ENCODE results near the gene IFFO2. TPM values are rescaled to one million over a fixed set of nuclear protein-coding genes. Genes with fewer than 3 reads are reported as not detected.

IFFO2 gene
- total and polyA plus RNA-seq, 10 of the 15 experiments (the other 5 are each of a cell fraction or from before 2014, with no cell fraction given), result 1.2 to 18.4 (median 6.7) TPM

DNA sequence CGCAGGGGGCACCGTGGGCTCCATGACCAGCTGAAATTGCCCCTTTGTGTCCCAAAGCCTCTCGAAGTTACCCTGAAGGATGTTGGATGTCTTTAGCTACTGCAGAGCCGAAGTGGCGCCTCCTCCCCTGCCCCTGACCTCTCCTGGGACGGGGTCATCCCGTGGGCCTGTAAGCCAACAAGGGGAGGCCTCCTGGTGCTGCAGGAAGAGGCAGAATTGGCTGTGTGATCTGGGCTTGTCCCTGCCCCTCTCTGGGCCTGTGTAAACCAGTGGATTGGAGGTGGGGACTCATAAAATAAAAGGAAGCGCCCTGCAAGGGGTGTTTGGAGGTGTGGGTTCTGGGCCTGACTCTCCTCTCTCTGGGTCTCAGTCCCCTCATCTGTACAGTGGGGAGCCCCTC is 94.9 kb downstream of the IFFO2 start:
- no peaks in the 10 kb centered on the region; a peak in 1 of 4 replicates for H3K27me3 ChIP-seq (replicated peaks in 1 of 2; ENCODE audit: control insufficient read depth in 2 of 2, insufficient read depth in 2 of 2, low read length in 1 of 2)
- no peak overlapping the region for H3K27ac ChIP-seq (ENCODE audit: control insufficient read depth, insufficient read depth)
- no peak overlapping the region for H3K9ac ChIP-seq (ENCODE audit: control insufficient read depth, insufficient read depth, low read length)
- no peaks in the 10 kb centered on the region for H3K79me2 ChIP-seq (ENCODE audit: control insufficient read depth, insufficient read depth, low read length)
- H4K20me1 ChIP-seq (ENCODE audit: control insufficient read depth, insufficient read depth), result no peaks in the 10 kb centered on the region
- intact Hi-C loops (cut with micrococcal nuclease; ENCODE audit: unreplicated experiment), result no loop called here
- FAIRE-seq (no peak), DNase-seq (ENCODE audit: low read depth, low spot score) (no peak), ATAC-seq (no peak)
- H3K4me2 ChIP-seq (ENCODE audit: control insufficient read depth, insufficient read depth), result no peak overlapping the region
- H3K4me1 ChIP-seq (ENCODE audit: control insufficient read depth, insufficient read depth, low read length), result no peaks in the 10 kb centered on the region
- no peaks in the 10 kb centered on the region for H3K36me3 ChIP-seq (ENCODE audit: control insufficient read depth in 2 of 2, insufficient read depth in 2 of 2, low read length in 1 of 2)
- POLR2A ChIA-PET, result no interaction called here
- RAD21 ChIA-PET (ENCODE audit: unreplicated experiment), result no interaction called here
- H3K4me3 ChIP-seq, result no peak overlapping the region
- no TSS peak for BruUV-seq (replicated peaks)
- SMC1A ChIA-PET (ENCODE audit: uncharacterized antibody, unreplicated experiment), result no interaction called here
- CTCF ChIA-PET, result interaction anchor here (1.0 to 1.4 kb wide), 2 partner anchors 14 to 22 kb away, joined by 3 to 4 read pairs; no protein-coding TSS in a partner anchor
- 21% methylated on average over 8 of the region's 8 CpGs for WGBS (ENCODE audit: insufficient coverage, insufficient replicate concordance, low lambda C conversion rate, missing lambda C conversion rate)
- no peaks in the 10 kb centered on the region for H3K9me3 ChIP-seq (replicated peaks; ENCODE audit: control insufficient read depth, insufficient read depth, low read length)
- H2AFZ ChIP-seq (ENCODE audit: control insufficient read depth, low read depth, low read length), result no peak overlapping the region
- in situ Hi-C loops (cut with MboI), result no loop called here
- TF ChIP-seq WRNIP1 (IDR thresholded peaks at IDR 0.05; ENCODE audit: borderline replicate concordance, low read depth, low read length), result no peak
- TF ChIP-seq NBN (IDR thresholded peaks at IDR 0.05), result no peak
- no peak for TF ChIP-seq SREBF1 (IDR thresholded peaks at IDR 0.05; ENCODE audit: low read length)
- no peak for TF ChIP-seq RAD51 (IDR thresholded peaks at IDR 0.05)
- no peak for TF ChIP-seq JUNB (IDR thresholded peaks at IDR 0.05)
- no peak for TF ChIP-seq EZH2 (IDR thresholded peaks at IDR 0.05; ENCODE audit: borderline replicate concordance, control insufficient read depth, low read depth, low read length)
- no peak for TF ChIP-seq CBX3 (IDR thresholded peaks at IDR 0.05; ENCODE audit: borderline replicate concordance, low read depth)
- no peak for TF ChIP-seq CBX5 (IDR thresholded peaks at IDR 0.05; ENCODE audit: low read depth)
- TF ChIP-seq, protein P1, sequence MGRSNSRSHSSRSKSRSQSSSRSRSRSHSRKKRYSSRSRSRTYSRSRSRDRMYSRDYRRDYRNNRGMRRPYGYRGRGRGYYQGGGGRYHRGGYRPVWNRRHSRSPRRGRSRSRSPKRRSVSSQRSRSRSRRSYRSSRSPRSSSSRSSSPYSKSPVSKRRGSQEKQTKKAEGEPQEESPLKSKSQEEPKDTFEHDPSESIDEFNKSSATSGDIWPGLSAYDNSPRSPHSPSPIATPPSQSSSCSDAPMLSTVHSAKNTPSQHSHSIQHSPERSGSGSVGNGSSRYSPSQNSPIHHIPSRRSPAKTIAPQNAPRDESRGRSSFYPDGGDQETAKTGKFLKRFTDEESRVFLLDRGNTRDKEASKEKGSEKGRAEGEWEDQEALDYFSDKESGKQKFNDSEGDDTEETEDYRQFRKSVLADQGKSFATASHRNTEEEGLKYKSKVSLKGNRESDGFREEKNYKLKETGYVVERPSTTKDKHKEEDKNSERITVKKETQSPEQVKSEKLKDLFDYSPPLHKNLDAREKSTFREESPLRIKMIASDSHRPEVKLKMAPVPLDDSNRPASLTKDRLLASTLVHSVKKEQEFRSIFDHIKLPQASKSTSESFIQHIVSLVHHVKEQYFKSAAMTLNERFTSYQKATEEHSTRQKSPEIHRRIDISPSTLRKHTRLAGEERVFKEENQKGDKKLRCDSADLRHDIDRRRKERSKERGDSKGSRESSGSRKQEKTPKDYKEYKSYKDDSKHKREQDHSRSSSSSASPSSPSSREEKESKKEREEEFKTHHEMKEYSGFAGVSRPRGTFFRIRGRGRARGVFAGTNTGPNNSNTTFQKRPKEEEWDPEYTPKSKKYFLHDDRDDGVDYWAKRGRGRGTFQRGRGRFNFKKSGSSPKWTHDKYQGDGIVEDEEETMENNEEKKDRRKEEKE (IDR thresholded peaks at IDR 0.05), result no peak
- TF ChIP-seq, protein P2, sequence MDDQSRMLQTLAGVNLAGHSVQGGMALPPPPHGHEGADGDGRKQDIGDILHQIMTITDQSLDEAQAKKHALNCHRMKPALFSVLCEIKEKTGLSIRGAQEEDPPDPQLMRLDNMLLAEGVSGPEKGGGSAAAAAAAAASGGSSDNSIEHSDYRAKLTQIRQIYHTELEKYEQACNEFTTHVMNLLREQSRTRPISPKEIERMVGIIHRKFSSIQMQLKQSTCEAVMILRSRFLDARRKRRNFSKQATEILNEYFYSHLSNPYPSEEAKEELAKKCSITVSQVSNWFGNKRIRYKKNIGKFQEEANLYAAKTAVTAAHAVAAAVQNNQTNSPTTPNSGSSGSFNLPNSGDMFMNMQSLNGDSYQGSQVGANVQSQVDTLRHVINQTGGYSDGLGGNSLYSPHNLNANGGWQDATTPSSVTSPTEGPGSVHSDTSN (IDR thresholded peaks at IDR 0.05; ENCODE audit: insufficient replicate concordance, low read depth, low read length), result no peak
- no peak for TF ChIP-seq BRCA1 (IDR thresholded peaks at IDR 0.05; ENCODE audit: low read depth, low read length)
- no peak for TF ChIP-seq SUPT20H (IDR thresholded peaks at IDR 0.05; ENCODE audit: borderline replicate concordance, control insufficient read depth, low read depth, low read length)
- TF ChIP-seq SREBF2 (IDR thresholded peaks at IDR 0.05; ENCODE audit: low read length), result no peak
- TF ChIP-seq SMC3 (IDR thresholded peaks at IDR 0.05; ENCODE audit: borderline replicate concordance, low read length), result no peak
- TF ChIP-seq TCF3 (IDR thresholded peaks at IDR 0.05; ENCODE audit: borderline replicate concordance, insufficient read depth, low read depth, low read length), result no peak
- TF ChIP-seq DPF2 (IDR thresholded peaks at IDR 0.05), result no peak
- TF ChIP-seq KAT2A (conservative IDR thresholded peaks at IDR 0.05; ENCODE audit: control insufficient read depth, low read depth, low read length), result no peak
- TF ChIP-seq, protein P3, sequence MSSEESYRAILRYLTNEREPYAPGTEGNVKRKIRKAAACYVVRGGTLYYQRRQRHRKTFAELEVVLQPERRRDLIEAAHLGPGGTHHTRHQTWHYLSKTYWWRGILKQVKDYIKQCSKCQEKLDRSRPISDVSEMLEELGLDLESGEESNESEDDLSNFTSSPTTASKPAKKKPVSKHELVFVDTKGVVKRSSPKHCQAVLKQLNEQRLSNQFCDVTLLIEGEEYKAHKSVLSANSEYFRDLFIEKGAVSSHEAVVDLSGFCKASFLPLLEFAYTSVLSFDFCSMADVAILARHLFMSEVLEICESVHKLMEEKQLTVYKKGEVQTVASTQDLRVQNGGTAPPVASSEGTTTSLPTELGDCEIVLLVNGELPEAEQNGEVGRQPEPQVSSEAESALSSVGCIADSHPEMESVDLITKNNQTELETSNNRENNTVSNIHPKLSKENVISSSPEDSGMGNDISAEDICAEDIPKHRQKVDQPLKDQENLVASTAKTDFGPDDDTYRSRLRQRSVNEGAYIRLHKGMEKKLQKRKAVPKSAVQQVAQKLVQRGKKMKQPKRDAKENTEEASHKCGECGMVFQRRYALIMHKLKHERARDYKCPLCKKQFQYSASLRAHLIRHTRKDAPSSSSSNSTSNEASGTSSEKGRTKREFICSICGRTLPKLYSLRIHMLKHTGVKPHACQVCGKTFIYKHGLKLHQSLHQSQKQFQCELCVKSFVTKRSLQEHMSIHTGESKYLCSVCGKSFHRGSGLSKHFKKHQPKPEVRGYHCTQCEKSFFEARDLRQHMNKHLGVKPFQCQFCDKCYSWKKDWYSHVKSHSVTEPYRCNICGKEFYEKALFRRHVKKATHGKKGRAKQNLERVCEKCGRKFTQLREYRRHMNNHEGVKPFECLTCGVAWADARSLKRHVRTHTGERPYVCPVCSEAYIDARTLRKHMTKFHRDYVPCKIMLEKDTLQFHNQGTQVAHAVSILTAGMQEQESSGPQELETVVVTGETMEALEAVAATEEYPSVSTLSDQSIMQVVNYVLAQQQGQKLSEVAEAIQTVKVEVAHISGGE (CRISPR knock-in tag; IDR thresholded peaks at IDR 0.05), result no peak
- no peak for TF ChIP-seq FOXK2 (IDR thresholded peaks at IDR 0.05)

Data from GM12878 (cell line).